NCI-H187 (cell line): Measurements from ENCODE around the gene SMYD5.
"Not testable (repeated sequence)": the region's sequence is repeated elsewhere in the genome, so short reads cannot be mapped to it uniquely, and the experiment has no call there.

Source experiments
- DNase-seq, 2 experiments: peaks; one replicate each; lab custom pipeline; 2025; lab: John Stamatoyannopoulos, UW

Gene SMYD5

DNA sequence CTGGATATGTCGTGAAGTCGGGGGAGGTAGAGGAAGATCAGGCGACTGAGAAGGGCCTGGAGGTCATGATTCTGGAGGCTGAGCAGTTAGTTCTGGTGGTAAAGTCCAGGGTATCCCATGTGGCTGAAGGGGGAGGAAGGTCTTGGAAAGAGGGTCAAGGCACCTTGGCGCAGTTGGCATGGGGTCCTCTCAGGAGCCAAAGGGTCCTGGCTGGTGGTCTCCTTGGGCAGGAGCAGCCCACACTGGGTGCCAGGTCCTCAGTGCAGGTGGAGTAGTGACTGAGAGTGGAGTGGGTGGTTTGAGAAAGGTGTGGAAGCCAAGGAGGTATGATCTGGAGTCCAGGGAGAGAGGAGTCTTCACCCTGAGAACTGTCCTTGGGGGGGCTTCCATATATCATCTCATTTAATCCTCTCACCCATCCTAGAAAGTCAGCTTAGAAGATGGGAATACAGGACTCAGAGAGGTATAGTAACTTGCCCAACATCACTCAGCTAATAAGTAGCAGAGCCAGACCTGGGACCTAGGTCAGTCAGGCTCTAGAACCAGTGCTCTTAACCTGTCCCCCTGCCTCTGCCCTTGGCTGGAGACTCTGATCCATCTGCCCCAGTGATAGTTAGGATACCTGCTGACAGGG lies 45.8 kb downstream of the SMYD5 start:
- DNase-seq: no peak

DNA sequence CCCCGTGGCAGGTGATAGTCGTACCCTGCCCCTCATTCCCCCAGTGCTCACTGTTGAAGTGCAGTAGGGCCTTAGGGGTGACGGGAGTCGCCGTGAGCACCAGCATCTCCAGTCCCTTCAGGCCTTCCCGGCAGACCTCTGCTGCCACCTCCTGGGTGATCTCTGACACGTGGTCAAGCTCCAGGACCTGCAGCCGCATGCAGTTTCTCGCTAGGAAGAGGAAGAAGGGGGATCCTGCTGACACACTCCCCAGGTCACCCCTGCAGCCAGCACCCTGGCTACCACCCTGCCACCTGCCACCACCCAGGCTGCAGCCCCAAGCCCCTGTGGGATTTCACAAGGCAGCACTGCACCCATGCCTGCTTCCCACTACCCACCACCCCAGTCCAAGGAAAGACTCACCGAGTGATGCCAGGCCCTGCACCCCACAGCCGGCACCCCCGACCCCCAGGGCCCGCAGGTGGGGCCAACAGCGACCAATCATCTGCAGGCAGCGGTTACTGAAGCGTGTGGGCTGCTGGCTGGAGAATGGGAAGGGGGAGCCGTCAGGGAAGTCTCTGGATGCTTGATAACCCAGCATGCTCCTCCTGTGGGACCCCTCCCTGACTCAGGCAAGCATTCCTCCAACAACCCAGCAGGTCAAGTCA lies 46.4 kb downstream of the SMYD5 start:
- DNase-seq: no peak

DNA sequence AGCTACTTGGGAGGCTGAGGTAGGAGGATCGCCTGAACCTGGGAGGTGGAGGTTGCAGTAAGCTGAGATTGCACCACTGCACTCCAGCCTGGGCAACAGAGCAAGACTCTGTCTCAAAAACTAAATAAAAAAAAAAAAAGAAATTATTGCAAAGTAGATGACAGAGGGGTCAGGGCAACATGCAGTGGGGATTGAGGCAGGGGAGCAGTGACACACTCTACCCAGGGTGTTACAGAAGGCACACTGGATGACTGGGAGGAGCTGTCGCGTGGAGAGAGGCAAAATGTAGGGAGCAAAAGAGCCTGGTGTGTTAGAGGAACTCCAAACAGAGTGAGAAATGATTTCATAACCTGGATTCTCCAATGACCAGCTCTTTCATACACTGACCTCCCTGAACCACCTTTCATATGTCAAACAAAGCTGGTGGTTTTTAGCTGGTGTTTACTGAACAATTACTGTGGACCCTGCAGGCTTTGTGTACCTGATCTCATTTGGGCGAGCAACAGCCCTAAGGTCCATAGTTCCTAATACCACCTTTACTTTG lies 48.1 kb downstream of the SMYD5 start:
- no peak for DNase-seq

DNA sequence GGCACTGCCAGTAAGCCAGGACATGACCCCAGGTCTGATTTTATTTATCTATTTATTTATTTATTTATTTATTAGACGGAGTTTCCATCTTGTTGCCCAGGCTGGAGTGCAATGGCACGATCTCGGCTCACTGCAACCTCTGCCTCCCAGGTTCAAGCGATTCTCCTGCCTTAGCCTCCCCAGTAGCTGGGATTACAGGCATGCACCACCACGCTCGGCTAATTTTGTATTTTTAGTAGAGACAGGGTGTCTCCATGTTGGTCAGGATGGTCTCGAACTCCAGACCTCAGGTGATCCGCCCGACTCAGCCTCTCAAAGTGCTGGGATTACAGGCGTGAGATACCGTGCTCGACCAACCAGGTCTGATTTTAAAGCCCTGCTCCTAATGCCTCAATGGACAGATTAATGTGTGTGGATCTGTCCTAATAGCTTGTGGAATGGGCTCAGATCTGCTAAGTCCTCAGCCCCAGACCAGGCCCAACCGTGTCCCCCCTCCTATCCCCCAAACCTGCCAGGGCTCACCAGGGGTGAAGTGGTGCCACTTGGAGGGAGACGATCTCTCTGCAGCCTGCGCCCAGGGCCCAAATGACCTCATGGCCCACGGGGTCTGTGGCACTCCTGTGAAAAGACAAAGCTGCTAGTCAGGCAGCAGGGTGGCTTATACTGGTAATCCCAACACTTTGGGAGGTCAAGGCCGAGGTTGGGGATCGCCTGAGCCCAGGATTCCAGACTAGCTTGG lies 48.8 kb downstream of the SMYD5 start:
- DNase-seq: not testable (repeated sequence)

DNA sequence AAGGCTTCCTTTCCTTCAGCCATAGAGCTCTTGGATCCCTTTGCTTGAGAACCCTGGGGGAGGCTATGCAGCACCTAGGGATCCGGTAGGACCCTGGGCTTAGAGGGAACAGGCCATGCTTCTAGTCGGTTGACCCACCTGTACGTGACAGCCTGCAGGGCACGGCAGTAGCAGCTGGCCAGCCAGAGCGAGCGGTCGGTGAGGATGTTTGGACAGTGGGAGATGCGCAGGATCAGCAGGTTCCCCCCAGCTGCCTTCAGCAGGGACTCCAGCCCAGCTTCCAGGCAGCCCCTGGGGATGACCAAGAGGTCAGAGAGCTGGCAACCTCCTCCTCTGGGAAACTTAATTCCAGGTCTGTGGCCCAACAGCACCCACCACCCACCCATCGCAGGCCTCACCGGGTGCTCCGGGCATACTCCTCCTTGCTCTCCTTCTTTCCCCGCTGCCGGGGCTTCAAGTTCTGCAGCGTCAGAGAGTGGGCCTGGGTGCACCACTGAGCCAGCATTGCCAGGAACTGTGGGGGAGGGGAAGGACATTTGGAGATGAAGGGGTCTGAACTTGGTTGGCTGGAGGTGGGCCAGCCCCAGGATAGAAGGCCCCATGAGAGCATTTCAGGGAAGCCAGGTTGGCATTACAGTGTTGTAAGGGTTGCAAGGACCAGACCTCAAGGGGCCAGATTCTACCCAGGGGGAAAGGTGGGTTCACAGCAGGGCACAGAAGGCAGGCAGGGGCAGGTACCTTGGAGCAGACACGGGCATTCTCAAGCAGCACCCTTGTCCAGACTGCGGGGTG lies 49.7 kb downstream of the SMYD5 start:
- DNase-seq: no peak

DNA sequence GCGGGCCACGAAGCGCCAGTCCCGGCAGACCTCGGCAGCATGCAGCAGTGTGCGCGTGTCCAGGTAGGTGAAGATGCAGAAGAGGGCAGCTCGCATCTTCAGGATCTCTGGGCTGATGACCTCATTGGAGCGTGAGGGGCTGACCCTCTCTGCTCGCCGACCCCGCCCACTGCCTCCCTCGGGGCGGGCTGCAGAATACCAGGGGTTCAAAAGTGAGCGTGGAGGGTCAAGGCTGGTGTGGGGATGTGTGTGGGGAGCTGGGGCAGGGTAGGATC lies 50.2 kb downstream of the SMYD5 start:
- DNase-seq: no peak

DNA sequence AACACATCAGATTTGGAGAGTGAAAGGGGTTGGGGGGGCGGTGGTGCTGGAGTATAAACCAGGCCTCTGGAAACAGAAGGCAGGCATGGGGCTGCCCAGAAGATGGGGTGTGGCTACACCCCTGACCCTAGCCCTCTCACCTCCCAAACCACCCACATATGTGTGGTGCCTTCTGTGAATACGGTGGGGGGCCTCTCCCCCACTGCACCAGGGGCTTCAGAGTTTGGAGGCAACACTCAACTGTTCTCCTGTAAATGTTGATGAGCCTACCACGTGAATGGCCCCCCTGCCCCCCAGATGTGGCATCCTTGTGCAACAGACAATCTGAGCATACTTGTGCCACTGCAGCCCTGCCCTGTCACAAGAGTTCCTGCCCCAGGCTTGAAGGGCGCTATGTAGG lies 50.7 kb downstream of the SMYD5 start:
- no peak for DNase-seq

DNA sequence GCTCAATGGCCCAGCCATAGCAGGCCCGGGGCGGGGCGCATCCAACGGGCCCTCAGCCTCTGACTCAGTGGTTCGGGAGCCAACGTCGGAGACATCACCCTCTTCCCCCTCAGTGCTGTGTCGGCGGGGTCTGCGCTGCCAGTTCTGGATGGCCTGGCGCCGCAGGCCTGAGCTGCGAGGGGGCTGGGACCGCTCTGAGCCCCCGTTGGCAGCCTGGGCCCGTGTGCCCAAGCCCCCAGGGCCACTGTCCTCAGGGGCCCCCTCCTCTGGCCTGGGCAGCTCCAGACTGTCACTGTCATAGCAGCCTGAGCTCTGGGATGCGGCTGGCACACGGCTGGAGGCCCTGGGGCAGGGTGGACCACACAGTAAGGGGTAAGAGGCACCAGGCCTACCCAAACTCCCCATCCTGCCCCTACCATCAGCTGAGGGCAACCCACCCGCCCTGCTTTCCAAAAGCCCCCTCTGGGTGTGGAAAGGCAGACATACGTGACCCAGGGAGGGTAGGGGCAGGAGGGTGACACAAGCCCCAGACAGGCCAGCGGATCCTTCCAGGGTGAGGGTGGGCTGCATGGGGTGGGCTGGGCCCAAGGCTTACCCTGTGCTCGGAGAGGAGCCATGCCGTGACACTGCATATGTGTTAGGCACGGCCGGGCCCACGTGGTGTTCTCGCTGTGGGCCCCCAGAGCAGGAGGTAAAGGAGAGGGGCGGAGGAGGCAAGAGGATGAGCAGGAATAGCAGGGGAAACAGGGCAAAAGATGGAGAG lies 51.4 kb downstream of the SMYD5 start:
- DNase-seq: no peak

DNA sequence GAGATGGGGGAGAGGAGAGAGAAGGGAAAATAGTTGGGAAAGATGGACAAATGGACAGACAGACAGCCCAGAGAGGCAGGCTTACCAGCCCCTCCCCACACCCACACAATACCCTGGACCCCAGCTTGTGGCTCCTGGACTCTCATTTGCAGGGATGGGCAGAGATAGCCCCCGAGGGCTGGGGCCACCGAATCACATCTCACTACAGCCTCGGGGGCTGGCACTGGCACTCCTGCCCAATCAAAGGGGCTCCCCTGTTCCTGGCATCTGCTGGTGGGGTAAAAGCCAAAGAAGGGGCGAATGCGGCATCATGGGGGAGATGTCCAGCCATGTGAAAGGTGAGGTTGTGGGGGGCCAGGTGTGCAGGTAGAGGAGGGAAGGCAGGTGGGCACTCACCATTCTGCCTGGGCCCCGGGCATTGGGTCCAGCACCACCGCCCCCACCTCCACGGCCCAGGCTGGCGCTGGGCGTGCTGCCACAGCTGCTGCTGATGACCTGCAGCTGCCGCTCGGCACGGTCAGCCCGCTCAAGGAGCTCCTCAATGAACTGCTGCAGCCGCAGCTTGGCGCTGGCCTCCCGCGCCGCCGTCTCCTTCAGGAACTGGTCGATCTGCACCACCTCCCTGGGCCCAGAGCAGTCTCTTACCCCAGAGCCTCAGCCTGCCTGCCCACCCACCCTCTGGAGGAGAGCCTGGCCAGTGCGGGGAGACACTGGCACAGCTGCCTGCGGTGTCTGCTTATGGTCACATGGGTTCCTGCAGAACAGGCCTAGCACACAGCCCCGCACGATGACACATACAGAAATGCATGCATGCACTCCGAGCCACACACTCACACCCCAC lies 52.2 kb downstream of the SMYD5 start:
- no peak for DNase-seq

DNA sequence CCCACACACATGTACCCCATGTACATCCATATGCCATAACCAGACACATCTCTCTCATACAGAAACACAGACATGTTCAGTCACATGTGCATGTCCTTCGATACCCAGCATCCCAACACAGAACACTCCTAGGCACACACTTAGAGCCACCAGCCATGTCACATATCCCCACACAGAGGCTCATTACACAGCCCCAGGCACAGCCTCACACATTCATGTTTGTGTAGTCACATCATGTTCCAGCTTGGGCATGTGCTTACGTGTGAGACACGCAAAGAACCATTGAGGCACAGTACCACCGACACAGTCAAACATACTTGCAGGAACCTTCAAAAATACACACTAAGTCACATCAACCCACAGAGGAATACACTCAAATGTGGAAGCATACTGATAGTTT lies 53.0 kb downstream of the SMYD5 start:
- no peak for DNase-seq

DNA sequence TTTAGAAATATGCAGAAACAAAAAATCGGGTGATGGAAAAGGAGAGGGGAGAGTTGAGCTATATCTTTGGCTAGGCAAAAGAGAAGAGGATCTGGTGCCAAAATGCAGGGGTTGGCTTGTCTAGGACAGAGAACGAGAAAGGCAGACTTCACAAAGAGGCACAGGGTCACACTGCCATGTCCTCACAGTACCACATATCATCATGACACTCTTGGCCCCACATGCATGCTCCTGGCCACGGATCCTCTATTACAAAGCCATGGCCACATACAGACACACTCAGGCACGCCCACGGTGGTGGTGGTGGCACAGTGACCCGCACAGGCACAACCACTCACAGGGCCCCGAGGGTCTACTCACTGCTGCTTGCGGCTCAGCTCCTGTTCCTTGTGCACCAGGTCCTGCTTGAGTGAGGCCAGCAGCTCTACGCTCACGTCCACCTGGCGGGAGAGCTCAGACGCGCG lies 54.4 kb downstream of the SMYD5 start:
- no peak for DNase-seq

DNA sequence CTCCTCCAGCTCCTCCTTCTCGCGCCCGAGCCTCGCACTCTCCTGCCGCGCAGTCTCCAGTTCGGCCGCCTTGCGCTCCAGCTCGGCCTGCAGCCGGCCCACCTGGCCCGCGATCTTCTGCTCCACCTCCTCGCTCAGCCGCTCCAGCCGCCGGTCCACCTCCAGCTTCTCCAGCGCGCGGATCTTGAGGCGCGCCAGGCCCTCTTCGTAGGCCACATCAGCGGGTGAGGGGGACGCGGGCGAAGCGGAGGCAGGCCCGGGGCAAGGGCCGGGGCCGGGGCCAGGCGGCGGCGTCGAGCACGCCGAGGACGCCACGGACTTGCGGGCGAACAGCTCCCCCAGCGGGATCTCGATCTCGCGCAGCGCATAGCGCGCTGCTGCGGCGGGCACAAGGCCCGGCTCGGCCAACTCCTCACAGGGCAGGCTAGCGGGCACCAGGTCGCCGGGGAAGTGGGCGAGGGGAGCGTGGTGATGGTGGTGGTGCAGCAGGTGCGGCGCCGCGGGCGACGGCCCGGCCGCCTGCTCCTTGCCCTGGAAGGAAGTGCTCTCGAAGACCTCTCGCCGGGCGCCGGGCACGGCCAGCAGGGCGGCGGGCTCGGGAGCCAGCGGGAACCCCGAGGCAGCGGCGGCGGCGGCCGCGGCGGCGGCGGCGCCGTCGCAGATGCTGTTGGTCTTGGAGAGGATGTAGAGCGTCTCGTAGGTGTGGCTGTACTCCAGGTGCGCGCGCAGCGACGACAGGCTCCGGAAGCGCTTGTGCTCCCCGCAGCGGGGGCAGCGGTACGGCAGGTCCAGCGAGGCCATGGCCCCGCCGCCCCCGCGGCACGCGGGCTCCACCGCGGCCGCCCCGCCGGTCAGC lies 55.0 kb downstream of the SMYD5 start:
- DNase-seq: peak in 1 of 2 experiments; percentile 61

DNA sequence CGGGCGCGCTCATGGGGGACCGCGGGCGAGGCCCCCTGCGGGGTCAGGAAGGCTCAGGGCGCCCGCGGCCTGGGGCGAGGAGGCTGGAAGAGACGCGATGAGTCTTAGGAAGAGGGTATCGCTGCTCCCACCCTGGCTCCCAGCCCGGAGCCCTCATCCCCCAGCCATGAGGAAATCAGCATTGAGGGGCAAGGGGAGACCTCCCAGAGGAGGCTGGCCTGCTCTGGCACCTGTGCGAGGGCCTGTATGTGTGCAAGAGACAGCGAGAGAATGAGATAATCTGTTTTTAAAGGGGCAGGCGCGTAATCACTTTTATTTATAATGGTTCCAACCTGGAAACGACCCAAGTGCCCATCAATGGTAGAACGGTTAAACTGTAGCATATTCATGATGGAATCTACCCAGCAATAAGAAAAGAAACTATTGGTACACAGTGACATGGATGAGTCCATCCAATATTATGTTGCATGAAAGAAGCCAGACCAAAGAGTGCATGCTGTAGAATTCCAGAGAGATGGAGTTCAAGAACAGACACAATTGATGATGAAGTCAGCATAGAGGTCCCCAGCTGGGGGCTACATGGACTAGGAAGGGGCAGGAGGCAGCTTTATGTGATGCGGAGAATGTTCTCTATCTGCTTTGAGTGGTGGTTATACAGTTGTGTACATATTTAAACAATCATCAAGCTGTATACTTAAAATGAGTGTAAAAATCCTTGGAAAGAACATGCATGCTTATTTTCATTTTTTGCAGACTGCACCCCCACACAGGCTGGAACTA lies 55.8 kb downstream of the SMYD5 start:
- DNase-seq: no peak

DNA sequence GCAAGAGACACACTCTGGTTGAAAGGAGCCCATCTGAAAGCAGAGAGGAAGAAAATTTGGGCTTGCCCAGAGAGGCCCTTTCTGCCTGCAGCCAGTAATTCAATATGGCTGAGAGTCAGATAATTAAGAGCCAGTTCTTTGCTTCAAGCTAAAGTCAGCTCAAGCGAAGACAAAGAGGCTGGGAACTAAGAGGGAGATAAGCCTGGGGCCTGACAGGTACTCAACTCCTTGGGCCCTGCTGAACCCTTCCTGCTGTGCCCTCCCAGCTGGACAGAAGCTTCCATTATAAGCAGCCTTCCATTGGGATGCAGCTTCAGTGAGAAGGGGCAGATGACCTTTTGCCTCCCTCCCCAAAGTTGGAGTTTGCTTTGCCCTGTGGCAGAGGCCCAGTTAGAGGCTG lies 58.2 kb downstream of the SMYD5 start:
- DNase-seq: no peak
